Kidney (tissue), 14 donors: ENCODE data around the gene RNF126. TPM values are rescaled to one million over a fixed set of nuclear protein-coding genes. Genes with fewer than 3 reads are reported as not detected.

Source experiments
- DNase-seq, 5 donors: peaks; one replicate each; pipeline ENCODE4 v3.0.0-alpha.2; 2013 to 2020
- FAIRE-seq: peaks from 2 replicates; lab custom pipeline; 2012; peaks lifted over from hg19 to GRCh38; lab: Jason Lieb, UNC
- H3K27ac ChIP-seq, 2 donors: one replicate each; pipeline ENCODE4 v1.7.0; 2013; ENCODE audit warnings: low read depth in 2 of 2, low read length in 2 of 2, inconsistent platforms in 1 of 2
- H3K27me3 ChIP-seq: one replicate; pipeline ENCODE4 v1.7.1; 2013; ENCODE audit warnings: low read length, inconsistent platforms; ENCODE audit not compliant: control insufficient read depth, insufficient read depth
- H3K36me3 ChIP-seq, 3 donors: one replicate each; pipeline versions ENCODE4 v1.7.0 to v1.7.1; 2013; ENCODE audit warnings: low read length in 3 of 3, control low read depth in 1 of 3, inconsistent platforms in 1 of 3; ENCODE audit not compliant: insufficient read depth in 3 of 3, control insufficient read depth in 2 of 3
- H3K4me1 ChIP-seq, 3 donors: one replicate each; pipeline versions ENCODE4 v1.7.0 to v1.7.1; 2013; ENCODE audit warnings: low read length in 3 of 3, inconsistent platforms in 1 of 3, low read depth in 1 of 3; ENCODE audit not compliant: control insufficient read depth in 2 of 3, insufficient read depth in 2 of 3
- H3K4me3 ChIP-seq, 3 donors: one replicate each; pipeline versions ENCODE4 v1.7.0 to v1.8.1; 2013; ENCODE audit warnings: low read length in 3 of 3, control low read depth in 1 of 3, inconsistent platforms in 1 of 3
- H3K9ac ChIP-seq, 3 donors: one replicate each; pipeline versions ENCODE4 v1.7.0 to v1.7.1; 2013; ENCODE audit warnings: low read length in 3 of 3, control low read depth in 1 of 3, inconsistent platforms in 1 of 3
- H3K9me3 ChIP-seq, 3 donors: one replicate each; pipeline versions ENCODE4 v1.7.0 to v1.7.1; 2013; ENCODE audit warnings: low read length in 3 of 3, control low read depth in 1 of 3, inconsistent platforms in 1 of 3; ENCODE audit not compliant: control insufficient read depth in 2 of 3, insufficient read depth in 1 of 3
- CTCF ChIP-seq: IDR thresholded peaks from 3 replicates; pipeline ENCODE4 v1.5.1; 2012; ENCODE audit warnings: mild to moderate bottlenecking, moderate library complexity, borderline replicate concordance; ENCODE audit not compliant: insufficient read depth; ENCODE audit errors: extremely low read depth
- intact Hi-C: fragments of 100-400 bp; cut with DNase I; formaldehyde crosslinking; loops from one replicate; pipeline ENCODE4 v1.11.1; 2022
- polyA plus RNA-seq: library from polyadenylated mRNA; stranded (reverse); fragments of 350-450 nt; fragmentation: Illumina TruSeq; extraction: RNeasy Lipid Tissue Mini Kit (QIAGEN cat#74804); gene quantifications from one replicate; pipeline ENCODE4 v1.2.3, GENCODE V29; 2014; ENCODE audit warnings: low read depth, low replicate concordance; ENCODE audit not compliant: insufficient read depth
- total RNA-seq: library from RNA; stranded (reverse); fragmentation: NEBNext Ultra II Directional; extraction: Animal tissue kit (Norgen Biotek cat#: 25700); gene quantifications from one replicate; pipeline ENCODE4 v1.2.1, GENCODE V29; 2021
- donor health status: control.
- donor health status: control.
- donor health status: control.
- donor health status: control.
- donor health status: control.
- donor health status: DM: yes; HTN: yes; CAD: no.
- donor health status: Normal renal cell carcinoma (clear cell type).

Gene RNF126
- total and polyA plus RNA-seq, 2 donors from 2014 or later: 33.3 to 38.0 TPM

GRCh38 chr19:651114-651818 is 11.7 kb downstream of the RNF126 start:
- Histone ChIP-seq H3K27me3 (no peaks in the 10 kb centered on the region), H3K9ac (no peak overlapping the region), H3K36me3 (peaks cover 0 to 10% (median 0%) of the 10 kb centered on the region in 3 donors), H3K27ac (no peak overlapping the region), H3K4me3 (no peak overlapping the region), H3K4me1 (no peaks in the 10 kb centered on the region), H3K9me3 (no peaks in the 10 kb centered on the region)
- intact Hi-C loops: no loop called here
- no peak for FAIRE-seq
- TF ChIP-seq CTCF: no peak
- no peak for DNase-seq

GRCh38 chr19:650121-650520 is 12.9 kb downstream of the RNF126 start:
- FAIRE-seq: no peak
- no peak overlapping the region for H3K4me3 ChIP-seq
- no peak overlapping the region for H3K27ac ChIP-seq
- peaks cover 0 to 10% (median 0%) of the 10 kb centered on the region in 3 donors for H3K36me3 ChIP-seq
- H3K4me1 ChIP-seq: no peaks in the 10 kb centered on the region
- H3K9me3 ChIP-seq: no peaks in the 10 kb centered on the region
- no peak for DNase-seq
- H3K9ac ChIP-seq: no peak overlapping the region
- no peaks in the 10 kb centered on the region for H3K27me3 ChIP-seq
- no peak for TF ChIP-seq CTCF
- intact Hi-C loops: no loop called here

GRCh38 chr19:648904-649801 is 13.9 kb downstream of the RNF126 start:
- H3K27ac ChIP-seq: no peak overlapping the region
- TF ChIP-seq CTCF: no peak
- H3K4me1 ChIP-seq: no peaks in the 10 kb centered on the region
- FAIRE-seq (no peak), DNase-seq (no peak)
- intact Hi-C loops: no loop called here
- H3K36me3 ChIP-seq: peaks cover 0 to 10% (median 0%) of the 10 kb centered on the region in 3 donors
- no peaks in the 10 kb centered on the region for H3K9me3 ChIP-seq
- H3K4me3 ChIP-seq: no peak overlapping the region
- no peak overlapping the region for H3K9ac ChIP-seq
- H3K27me3 ChIP-seq: no peaks in the 10 kb centered on the region
